ENCODE data around the gene RALGAPA2. TPM values are rescaled to one million over a fixed set of nuclear protein-coding genes. Genes with fewer than 3 reads are reported as not detected.

Gene RALGAPA2
- total and polyA plus RNA-seq, 2 of the 13 experiments (the other 11 are each of a cell fraction or from before 2014, with no cell fraction given): 13.8 to 17.7 TPM

DNA sequence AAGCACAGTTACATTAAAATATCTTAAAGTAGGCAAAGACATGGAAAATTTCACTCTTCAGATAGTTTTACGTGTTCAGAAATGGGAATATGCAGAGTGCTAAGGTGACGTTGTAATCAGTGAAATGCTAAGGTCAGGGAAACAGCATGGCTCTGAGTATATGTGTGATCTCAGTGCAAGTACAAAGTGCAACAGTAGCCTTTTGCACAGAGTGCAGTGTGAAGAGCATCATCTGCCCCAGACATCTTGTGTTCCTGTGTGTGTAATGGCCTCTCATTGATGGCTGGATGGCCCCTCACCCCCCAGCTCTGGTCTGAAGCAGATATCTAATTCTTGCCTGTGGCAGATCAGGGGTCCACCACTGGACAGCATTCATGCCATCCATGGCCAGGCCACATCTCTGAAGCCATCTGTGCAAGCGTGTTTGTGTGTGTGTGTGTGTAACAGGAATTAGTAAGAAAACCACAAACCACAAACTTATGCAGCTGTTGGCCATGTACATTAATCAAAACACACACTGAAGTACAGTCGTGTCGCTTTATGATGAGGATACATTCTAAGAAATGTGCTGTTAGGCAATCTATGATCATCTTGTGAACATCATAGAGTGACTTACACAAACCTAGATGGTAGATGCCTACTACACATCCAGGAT lies 165.1 kb downstream of the RALGAPA2 start (continued):
- TF ChIP-seq POGK (CRISPR knock-in tag; conservative IDR thresholded peaks at IDR 0.05) (peak; percentile 37), RARA (CRISPR knock-in tag; IDR thresholded peaks at IDR 0.05) (peak; percentile 52), REPIN1 (CRISPR knock-in tag; IDR thresholded peaks at IDR 0.05; ENCODE audit: borderline replicate concordance, low read depth) (0 out of 2 replicates have a peak, but pooled peaks have one; percentile 56), FOXA1 (IDR thresholded peaks at IDR 0.05) (no peak), FOXA1 (CRISPR knock-in tag; IDR thresholded peaks at IDR 0.05) (peak; percentile 17; the same call in 1 of the 2 replicates), FOXO1 (CRISPR knock-in tag; IDR thresholded peaks at IDR 0.05) (peak; percentile 72), KAT8 (CRISPR knock-in tag; IDR thresholded peaks at IDR 0.05) (peak; percentile 55; the same call in 1 of the 2 replicates), ZNF280D (CRISPR knock-in tag; IDR thresholded peaks at IDR 0.05) (0 out of 2 replicates have a peak, but pooled peaks have one; percentile 49), BCL3 (CRISPR knock-in tag; IDR thresholded peaks at IDR 0.05) (peak; percentile 78; the same call in 1 of the 2 replicates), ZNF614 (CRISPR knock-in tag; IDR thresholded peaks at IDR 0.05; ENCODE audit: borderline replicate concordance) (peak; percentile 72; the same call in 1 of the 2 replicates), TARDBP (CRISPR knock-in tag; IDR thresholded peaks at IDR 0.05) (peak; percentile 56; the same call in 1 of the 2 replicates), HBP1 (CRISPR knock-in tag; IDR thresholded peaks at IDR 0.05; ENCODE audit: low read depth) (no peak), SOX6 (IDR thresholded peaks at IDR 0.05) (no peak), SOX6 (CRISPR knock-in tag; IDR thresholded peaks at IDR 0.05) (0 out of 2 replicates have a peak, but pooled peaks have one; percentile 14), MAFK (conservative IDR thresholded peaks at IDR 0.05 in 1 of 2, IDR thresholded peaks at IDR 0.05 in 1 of 2; ENCODE audit: low read length in 2 of 2) (peak; percentile 82 to 88), SRY (CRISPR knock-in tag; IDR thresholded peaks at IDR 0.05) (peak; percentile 74; the same call in 1 of the 2 replicates), NFYB (CRISPR knock-in tag; IDR thresholded peaks at IDR 0.05) (no peak), SALL1 (CRISPR knock-in tag; IDR thresholded peaks at IDR 0.05) (peak; percentile 84)
- TF ChIP-seq, protein P1, sequence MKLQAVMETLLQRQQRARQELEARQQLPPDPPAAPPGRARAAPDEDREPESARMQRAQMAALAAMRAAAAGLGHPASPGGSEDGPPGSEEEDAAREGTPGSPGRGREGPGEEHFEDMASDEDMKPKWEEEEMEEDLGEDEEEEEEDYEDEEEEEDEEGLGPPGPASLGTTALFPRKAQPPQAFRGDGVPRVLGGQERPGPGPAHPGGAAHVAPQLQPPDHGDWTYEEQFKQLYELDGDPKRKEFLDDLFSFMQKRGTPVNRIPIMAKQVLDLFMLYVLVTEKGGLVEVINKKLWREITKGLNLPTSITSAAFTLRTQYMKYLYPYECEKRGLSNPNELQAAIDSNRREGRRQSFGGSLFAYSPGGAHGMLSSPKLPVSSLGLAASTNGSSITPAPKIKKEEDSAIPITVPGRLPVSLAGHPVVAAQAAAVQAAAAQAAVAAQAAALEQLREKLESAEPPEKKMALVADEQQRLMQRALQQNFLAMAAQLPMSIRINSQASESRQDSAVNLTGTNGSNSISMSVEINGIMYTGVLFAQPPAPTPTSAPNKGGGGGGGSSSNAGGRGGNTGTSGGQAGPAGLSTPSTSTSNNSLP (IDR thresholded peaks at IDR 0.05; ENCODE audit: low read depth, low read length): no peak

All from HepG2 (cell line).